Adipose tissue (tissue), 3 donors: ENCODE results near the gene IGFBP2. TPM values are rescaled to one million over a fixed set of nuclear protein-coding genes. Genes with fewer than 3 reads are reported as not detected.

Experiments
- H3K27ac ChIP-seq: one replicate; pipeline ENCODE4 v1.5.1; 2013; ENCODE audit warnings: low read depth, low read length
- WGBS, 3 donors: extraction: QIAGEN DNeasy Blood & Tissue Kit; methylation state at CpG; one replicate each; pipeline ENCODE4 v1.1.7; 2013; 5-methylcytosine and 5-hydroxymethylcytosine counted together
- polyA plus RNA-seq, 3 donors: library from polyadenylated mRNA; stranded (reverse); fragments of 200-250 nt; gene quantifications; one replicate each; pipeline ENCODE4 v1.2.3, GENCODE V29; 2013
- donor health status: healthy with polysubstance abuse.
- donor health status: Bipolar disorder and iron deficiency.
- donor health status: healthy.

The IGFBP2 gene
- polyA plus RNA-seq, 3 donors = 73.9 to 428 (median 93.2) TPM

DNA sequence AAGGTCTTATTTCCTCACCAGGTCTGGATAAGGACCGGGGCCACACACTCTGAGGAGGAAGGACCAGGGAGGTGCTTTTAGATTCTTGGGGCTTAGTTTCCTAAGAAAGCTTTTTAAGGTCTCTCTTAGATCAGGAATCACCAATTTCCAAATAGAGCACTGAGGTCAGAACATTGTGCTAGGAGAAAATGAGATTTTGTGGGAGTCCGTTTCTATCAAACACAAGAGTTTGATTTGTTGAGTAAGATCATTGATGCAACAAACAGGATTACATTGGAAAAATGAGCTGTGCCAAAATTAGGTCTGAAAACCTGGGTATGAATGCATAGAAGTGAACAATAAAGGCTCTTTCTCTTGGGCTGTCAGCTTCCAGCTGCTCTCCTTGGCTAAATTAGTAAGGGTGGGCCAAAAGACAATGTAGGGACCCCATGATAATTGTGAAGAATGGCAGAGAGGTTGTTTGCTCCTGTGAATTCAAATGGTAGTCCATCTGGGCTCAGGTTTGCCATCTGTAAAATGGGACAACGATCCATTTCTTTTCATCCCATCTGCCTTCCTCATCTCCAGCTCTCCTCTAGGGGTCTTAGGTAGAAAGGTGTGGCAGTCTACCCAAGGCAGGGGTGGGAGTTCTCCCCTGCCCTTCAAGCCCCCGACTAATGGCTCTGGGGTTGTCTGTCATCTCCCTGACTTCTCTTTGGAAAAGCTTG is 20.0 kb downstream of the IGFBP2 start:
- WGBS, 3 donors = 78 to 84% (median 82%) methylated on average over 4 of the region's 4 CpGs
- H3K27ac ChIP-seq = no peak overlapping the region

DNA sequence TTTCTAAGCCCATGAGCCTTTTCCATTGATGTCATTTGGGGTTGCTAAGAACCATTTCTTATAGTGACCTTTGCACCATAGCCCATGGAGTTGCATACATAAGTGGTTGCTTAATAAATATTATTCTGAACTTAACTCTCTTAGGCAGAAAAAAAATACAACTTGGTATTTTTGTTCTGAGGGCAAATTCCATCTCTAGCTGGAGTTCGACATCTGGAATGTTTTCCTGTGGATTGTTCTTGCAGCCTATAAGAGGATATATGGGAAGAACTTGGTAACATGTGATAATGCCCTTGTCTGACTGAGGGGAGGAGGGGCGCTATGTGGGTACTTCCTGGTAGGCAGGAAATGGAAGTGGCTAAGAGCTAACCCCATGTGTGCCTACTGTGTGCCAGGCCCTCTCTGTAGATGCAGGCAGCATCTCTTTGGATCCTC is 20.7 kb downstream of the IGFBP2 start:
- WGBS, 3 donors = 47 to 70% (median 50%) methylated on average over 2 of the region's 2 CpGs
- no peak overlapping the region for H3K27ac ChIP-seq

DNA sequence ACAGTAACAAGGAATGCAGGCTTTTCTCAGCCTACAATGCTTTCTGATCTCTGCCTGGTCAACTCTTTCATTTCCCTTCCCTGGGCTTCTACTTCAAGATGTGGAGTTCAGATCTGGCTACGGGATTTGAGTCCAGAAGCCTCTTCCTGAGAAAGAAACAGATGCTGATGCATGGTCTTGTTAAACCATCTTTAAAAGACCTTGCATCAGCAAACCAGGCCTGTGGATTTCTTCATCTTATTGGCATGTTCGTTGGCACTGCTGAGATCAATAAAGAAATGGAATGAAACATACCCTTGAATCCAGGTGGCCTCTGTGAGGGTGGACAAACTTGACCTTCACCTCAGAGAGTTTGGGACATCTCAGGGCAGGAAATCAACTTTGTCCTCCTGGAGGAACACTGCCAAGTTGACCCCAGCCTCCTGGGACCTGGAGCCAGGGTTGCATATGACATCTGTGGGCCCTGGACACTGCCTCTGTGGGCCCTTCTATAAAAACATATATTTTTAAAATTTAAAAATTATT is 21.4 kb downstream of the IGFBP2 start:
- no peak overlapping the region for H3K27ac ChIP-seq
- WGBS, 3 donors = 28 to 70% (median 66%) methylated on average over 2 of the region's 2 CpGs

DNA sequence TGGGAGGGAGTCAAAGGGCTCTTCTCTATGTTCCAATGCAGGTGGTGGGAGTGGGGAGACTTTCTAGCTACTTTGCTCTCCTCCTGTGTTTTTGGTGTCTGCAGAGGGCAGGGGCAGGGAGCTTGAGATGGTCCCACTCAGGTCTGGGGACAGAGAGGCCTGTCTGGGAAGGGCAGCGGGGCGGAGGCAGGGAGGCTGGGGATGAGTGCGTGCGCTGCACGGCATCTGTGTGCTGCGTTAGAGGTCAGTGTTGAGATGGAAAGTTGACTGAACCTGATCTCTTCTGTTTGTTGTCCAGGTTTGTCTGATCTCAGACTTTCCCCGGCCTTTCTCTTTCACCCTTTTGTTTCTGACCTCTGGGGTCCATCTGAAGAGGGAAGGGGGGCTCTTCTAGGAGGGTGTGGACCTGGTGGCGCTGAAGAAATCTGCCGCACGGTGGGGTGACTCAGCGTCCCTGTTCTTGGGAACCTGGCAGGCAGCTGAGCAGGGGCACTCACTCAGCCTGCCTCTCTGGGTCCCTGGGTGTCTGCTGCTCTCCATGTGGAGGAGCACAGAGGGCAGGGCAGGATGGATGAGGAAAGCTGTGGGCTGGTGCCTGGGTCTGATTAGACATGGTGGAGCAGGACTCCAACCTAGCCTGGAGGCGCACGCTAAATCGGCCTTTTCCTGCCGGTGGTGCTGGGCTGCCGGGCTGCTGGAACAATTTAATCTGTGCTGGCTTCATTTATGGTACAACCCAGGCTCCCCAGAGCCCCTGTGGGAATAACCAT is 24.1 kb downstream of the IGFBP2 start:
- no peak overlapping the region for H3K27ac ChIP-seq
- 81 to 89% (median 89%) methylated on average over 16 of the region's 16 CpGs for WGBS, 3 donors

DNA sequence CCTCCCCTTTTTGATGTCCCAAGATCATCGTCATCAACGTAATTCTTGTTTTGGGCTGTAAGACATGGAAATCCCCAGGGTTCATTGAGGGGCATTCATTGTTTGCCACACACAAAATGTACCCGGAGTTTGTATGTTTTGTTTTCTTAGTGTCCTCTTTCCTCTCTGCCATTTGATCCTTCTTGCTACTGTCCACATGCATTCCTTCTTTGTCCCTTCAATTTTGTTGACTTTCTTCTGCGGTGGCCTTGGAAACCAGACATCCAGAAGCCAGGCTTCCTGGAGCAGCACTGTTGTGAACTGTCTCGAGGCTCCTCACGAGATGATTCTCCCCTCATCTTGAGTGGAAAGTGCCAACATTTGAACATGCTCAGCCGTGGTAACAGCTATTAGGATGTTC is 24.8 kb downstream of the IGFBP2 start:
- no peak overlapping the region for H3K27ac ChIP-seq
- WGBS, 3 donors = 74 to 83% (median 82%) methylated on average over 7 of the region's 7 CpGs

DNA sequence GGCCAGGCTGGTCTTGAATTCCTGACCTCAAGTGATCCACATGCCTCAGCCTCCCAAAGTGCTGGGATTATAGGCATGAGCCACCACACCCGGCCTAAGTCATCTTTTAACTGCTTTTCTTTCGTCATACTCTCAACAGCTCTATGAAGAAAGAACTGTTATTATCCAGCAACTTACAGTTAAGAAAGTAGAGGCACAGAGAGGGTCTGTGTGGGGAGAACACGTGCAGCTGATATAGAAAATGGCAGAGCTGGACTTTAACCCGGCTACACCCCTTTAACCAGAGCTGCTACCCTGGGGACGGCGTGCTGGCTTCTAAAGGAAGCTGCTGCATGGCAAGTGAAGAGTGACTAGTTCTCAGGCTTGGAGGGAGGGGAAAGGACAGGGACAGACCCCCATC is 25.5 kb downstream of the IGFBP2 start:
- H3K27ac ChIP-seq = no peak overlapping the region
- 60 to 88% (median 82%) methylated on average over 6 of the region's 6 CpGs for WGBS, 3 donors

DNA sequence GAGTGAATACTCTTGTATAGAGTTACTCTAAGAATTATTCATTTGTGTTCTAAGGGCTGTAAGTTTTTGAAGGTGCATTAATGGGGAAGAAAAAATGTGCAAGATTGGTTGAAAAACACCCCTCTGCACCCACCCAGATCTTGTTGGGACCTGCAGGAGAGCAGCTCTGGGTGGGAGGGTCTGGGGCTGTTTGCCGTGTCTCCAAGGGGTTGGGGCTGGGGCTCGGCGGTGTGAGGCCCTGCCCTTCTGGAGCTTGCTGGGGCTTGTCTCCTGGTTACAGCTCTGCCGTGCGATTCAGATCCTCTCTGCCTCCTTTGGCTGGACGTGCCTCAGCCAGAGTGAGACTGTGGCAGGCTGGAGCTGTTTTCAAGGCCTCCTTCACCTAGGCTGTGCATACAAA is 26.1 kb downstream of the IGFBP2 start:
- 46 to 86% (median 80%) methylated on average over 6 of the region's 6 CpGs for WGBS, 3 donors
- H3K27ac ChIP-seq = no peak overlapping the region

DNA sequence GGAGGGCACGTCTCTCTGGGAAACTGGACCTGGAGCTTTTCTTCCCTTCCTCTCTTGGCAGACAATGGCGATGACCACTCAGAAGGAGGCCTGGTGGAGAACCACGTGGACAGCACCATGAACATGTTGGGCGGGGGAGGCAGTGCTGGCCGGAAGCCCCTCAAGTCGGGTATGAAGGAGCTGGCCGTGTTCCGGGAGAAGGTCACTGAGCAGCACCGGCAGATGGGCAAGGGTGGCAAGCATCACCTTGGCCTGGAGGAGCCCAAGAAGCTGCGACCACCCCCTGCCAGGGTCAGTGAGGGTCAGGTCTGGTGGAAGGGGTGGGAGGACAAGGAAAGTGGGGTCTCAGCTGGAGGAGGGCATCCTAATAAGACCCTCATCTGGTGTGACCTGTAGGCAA is 27.3 kb downstream of the IGFBP2 start:
- H3K27ac ChIP-seq = no peak overlapping the region
- 90 to 93% (median 90%) methylated on average over 10 of the region's 10 CpGs for WGBS, 3 donors

DNA sequence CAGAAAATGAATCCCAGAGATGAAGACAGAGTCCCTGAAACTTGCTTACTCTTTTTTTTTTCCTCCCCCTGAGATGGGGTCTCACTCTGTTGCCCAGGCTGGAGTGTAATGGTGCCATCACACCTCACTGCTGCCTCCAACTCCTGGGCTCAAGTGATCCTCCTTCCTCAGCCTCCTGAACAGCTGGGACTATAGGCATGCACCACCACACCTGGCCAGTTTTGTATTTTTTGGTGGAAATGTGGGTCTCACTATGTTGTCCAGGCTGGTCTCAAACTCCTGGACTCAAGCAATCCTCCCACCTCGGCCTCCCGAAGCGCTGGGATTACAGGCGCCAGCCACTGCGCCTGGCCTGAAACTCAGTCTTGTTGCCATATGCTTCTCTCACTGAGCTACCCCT is 27.8 kb downstream of the IGFBP2 start:
- 99% methylated on average over 5 of the region's 5 CpGs for WGBS, 3 donors
- no peak overlapping the region for H3K27ac ChIP-seq

DNA sequence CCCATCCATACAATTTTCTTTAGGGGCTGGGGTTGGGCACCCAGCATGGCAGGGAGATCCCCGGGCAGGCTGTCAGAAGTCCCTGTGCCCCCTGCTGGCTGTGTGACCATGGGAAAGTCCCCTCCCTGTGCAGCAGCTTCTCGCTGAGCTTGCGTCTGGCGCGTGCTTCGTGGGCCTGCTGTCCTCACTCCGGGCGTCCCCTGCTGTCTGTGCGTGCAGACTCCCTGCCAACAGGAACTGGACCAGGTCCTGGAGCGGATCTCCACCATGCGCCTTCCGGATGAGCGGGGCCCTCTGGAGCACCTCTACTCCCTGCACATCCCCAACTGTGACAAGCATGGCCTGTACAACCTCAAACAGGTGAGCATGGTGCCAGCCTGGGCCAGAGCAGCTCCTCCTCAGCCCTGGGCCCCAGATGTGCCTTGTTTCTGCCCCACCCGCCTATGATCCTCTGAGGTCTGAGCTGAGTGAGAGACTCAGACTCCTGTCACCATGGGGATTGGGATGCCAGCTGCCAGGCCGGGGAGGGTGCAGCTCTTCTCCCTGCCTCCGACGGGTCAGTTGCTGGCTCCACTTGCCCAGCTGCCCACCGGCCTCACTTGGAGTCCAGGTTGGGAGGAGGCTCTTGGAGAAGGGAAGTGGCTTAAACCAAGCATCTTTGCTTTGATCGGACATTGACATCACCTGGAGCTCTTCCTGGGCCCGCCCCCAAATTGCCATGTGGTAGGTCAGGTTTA is 28.6 kb downstream of the IGFBP2 start:
- H3K27ac ChIP-seq = no peak overlapping the region
- WGBS, 3 donors = 77 to 84% (median 83%) methylated on average over 20 of the region's 20 CpGs

DNA sequence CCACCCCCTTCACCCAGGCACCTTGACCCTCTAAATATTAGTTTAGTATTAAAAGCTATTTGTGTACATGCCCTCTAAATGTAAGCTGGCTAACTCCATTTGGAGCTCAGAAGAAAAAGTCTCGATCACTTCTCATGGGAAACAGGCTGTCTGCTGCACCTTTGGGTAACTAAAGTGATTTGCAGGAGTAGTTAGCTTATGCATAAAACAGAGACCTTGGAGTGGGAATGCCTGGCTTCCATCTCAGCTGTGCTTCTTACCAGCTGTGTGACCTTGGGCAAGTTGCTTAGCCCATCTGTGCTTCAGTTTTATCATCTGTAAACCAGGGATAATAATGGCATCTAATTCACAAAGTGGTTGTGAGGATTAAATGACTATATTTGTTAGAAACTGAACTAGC is 29.9 kb downstream of the IGFBP2 start:
- WGBS, 3 donors = 36 to 95% (median 92%) methylated on average over 1 of the region's 1 CpG
- H3K27ac ChIP-seq = no peak overlapping the region

DNA sequence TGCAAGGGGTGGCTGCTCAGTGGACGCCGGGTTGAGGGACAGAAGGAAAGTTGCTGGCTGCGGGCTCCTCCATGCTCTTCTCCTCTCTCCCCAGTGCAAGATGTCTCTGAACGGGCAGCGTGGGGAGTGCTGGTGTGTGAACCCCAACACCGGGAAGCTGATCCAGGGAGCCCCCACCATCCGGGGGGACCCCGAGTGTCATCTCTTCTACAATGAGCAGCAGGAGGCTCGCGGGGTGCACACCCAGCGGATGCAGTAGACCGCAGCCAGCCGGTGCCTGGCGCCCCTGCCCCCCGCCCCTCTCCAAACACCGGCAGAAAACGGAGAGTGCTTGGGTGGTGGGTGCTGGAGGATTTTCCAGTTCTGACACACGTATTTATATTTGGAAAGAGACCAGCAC is 30.6 kb downstream of the IGFBP2 start:
- WGBS, 3 donors = 72 to 95% (median 93%) methylated on average over 18 of the region's 18 CpGs
- no peak overlapping the region for H3K27ac ChIP-seq

DNA sequence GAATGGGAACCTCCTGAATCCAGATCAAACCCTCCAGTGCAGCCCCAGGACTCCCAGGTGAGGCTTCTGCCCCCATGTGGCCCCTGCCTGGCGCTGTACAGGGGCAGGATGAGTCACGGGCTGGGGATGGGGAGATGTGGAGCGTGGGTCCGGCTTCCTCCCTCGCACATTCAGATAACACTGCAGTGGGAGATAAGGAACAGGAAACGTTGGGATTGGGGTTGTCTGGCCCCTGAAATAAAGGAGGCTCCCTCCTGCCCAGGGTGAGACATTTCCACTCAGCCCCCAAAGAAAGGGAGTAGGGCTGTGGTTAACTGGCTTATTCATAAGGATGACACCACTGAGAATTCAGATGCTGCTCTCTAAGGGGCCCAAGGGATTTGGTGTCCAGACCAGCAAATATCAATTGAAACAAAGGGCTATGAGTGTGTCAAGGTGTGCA is 31.4 kb downstream of the IGFBP2 start:
- 40 to 56% (median 51%) methylated on average over 6 of the region's 6 CpGs for WGBS, 3 donors
- no peak overlapping the region for H3K27ac ChIP-seq

DNA sequence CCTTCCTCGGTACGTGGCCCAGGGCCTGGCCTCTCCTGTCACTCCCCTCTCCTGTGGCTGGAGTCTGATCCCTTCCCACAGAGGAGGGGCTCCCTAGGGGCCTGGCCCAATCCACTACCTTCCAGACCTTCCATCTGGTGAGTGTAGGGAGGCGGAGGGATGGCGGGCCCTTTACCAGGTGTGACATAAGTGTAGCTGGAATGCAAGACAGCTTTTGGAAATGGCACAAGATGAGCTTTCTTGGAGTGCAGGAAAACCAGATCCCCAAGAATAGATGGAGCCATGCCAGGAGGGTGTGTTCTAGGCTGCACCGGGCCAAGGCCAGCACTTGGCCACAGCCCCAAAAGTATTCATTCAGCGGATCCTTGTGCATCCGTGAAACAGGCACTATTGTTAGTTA is 32.0 kb downstream of the IGFBP2 start:
- 19 to 59% (median 56%) methylated on average over 7 of the region's 7 CpGs for whole genome bisulfite sequencing, 3 donors
- no peak overlapping the region for H3K27ac ChIP-seq

DNA sequence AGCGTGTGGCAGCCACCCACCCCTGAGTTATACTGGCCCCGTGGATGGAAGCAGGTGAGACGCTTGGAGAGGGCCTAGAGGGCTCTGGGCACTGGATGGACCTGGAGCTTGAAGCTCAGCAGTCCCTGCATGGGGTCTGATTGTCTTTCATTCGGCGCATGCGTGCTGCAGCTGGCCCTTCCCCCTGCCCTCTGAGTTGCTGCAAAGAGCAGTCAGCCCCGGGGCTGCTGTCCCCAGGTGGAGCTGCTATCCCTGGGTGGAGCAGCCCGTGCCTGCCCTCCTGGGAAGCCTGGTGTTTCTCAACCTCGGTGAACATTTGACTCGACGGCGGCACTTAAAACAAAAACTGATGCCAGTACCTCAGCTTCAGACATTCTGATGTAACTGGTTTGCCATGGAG is 32.5 kb downstream of the IGFBP2 start:
- H3K27ac ChIP-seq = no peak overlapping the region
- WGBS, 3 donors = 22 to 46% (median 42%) methylated on average over 12 of the region's 12 CpGs

DNA sequence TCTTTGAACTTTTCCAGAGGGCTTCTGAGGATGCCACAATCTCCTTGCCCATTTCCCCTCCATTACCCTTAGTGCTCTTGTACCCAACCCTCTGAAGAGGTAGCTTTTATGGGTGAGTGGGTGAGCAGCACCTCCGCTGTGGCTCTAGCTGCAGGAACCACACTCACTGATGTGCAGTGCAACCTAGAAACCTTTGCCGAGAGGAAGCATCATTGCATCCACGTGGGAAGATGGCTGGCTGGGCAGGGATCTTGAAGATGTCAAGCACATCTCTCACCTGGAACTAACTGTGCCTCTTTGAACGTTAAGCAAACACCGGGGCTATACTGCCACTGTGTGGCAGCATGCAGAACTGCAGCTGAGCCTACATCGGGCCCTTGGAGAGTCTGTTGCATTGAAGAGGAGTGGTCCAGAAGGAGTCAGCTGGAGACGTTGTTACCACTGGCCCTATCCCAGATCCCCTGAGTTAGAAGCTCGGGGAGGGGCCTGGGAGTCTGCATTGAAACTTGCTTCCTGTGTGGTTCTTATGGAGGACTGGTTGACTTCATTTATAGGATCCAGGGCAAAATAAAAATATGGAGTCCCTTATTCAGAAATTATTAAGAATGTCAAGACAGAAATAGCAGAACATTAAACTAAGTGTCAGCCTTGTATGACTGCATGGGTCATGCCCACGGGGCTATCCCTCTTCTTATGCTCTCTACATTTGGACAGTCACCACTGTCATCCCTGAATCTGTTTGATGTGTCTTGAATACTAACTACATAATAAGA is 33.4 kb downstream of the IGFBP2 start:
- no peak overlapping the region for H3K27ac ChIP-seq
- 15 to 18% (median 16%) methylated on average over 9 of the region's 9 CpGs for WGBS, 3 donors

DNA sequence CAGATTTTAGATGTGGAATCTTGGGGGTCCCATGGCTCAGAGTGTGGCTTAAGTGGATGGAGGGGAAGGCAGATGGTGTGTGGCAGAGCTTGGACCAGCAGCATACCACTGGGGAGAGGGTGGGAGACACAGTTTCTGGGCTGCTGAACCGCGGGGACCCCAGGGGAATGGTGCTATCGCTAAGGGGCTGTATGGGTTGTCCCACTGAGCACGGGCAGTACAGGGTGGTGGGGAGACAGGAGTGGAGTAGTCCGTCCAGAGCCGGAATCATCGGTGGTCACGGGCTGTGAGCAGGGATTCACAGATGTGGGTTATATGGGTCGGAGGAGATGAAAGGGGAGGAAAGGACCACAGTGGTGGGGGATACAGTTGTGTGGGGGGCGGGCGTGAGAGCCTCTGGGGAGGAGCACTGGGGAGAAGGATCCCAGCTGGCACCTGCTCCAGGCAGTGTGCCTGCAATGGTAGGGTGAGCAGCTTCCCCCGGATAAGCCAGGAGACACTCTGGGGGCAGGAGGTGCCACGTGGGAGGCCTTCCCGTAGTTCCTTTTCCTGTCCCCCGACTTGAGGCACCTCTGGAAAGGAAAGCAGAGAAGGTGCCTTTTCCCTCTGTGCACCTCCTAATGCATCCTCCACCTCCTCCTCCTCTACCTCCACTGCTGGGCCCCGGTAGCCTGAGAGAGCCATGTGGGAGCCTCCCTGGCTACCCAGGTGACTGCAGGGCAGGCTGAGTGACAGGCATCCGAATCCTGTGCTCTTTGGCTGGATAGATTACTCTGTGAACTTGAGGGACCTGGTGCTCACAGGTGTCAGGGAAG is 37.3 kb downstream of the IGFBP2 start:
- no peak overlapping the region for H3K27ac ChIP-seq
- 54 to 66% (median 58%) methylated on average over 16 to 17 of the region's 17 CpGs for WGBS, 3 donors

DNA sequence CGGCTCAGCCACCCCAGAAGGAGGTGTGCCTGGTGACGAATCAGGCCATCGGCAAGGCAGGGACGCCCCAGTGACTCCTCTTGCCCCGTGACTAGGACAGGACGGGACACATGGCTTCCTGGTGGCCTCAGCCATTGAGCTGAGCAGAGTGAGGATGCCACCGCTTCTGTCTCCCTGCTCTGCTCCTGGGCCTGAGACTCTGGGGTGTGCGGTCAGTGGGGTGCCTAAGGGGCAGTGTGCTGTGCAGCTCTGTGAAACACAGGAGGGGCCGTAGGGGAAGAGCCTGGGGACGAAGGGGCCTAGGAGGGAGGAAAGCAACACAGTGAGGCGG is 37.8 kb downstream of the IGFBP2 start:
- WGBS, 3 donors = 81 to 96% (median 85%) methylated on average over 11 of the region's 11 CpGs
- no peak overlapping the region for H3K27ac ChIP-seq
